OCI-LY7 (cell line): ENCODE data around the gene ARHGEF4.

Experiments used
- CTCF ChIP-seq: fragments of 200-600 bp; sonication (generic); conservative IDR thresholded peaks from 2 replicates; pipeline ENCODE4 v1.5.1; 2014; ENCODE audit warnings: mild to moderate bottlenecking, antibody characterized with exemption, low read length, moderate library complexity, mixed read lengths
- EZH2phosphoT487 ChIP-seq: fragments of 200-600 bp; sonication (generic); IDR thresholded peaks from 2 replicates; pipeline ENCODE4 v1.6.1; 2018; ENCODE audit warnings: low read depth, borderline replicate concordance, mild to moderate bottlenecking, mixed run types, antibody characterized with exemption, low read length, moderate library complexity, mixed read lengths

GRCh38 chr2:130825966-130826253 lies 10.8 kb upstream of the ARHGEF4 start:
- TF ChIP-seq CTCF = no peak
- TF ChIP-seq EZH2phosphoT487 = no peak
